Esophagus squamous epithelium (tissue), 5 donors: ENCODE data around the gene PRKCZ. TPM values are rescaled to one million over a fixed set of nuclear protein-coding genes. Genes with fewer than 3 reads are reported as not detected.

Experiments used
- DNase-seq: peaks from one replicate; lab custom pipeline; 2025; lab: John Stamatoyannopoulos, UW
- H3K27ac ChIP-seq, 4 donors: fragments of 200-600 bp; sonication (generic); one replicate each; pipeline ENCODE4 v1.5.1; 2016 to 2019; ENCODE audit warnings: mild to moderate bottlenecking in 1 of 4
- H3K27me3 ChIP-seq, 4 donors: fragments of 200-600 bp; sonication (generic); 1 replicate in 3 of 4; 2 replicates in 1 of 4; pipeline versions ENCODE4 v1.5.1 to v1.6.0; 2017 to 2021; ENCODE audit warnings: antibody characterized with exemption in 1 of 4
- H3K36me3 ChIP-seq, 3 donors: fragments of 200-600 bp; sonication (generic); one replicate each; pipeline ENCODE4 v1.5.1; 2016 to 2019
- H3K4me1 ChIP-seq, 3 donors: fragments of 200-600 bp; sonication (generic); one replicate each; pipeline ENCODE4 v1.5.1; 2017 to 2019
- H3K4me3 ChIP-seq, 4 donors: fragments of 200-600 bp; sonication (generic); 1 replicate in 3 of 4; 2 replicates in 1 of 4; pipeline ENCODE4 v1.5.1; 2016 to 2019; ENCODE audit warnings: mild to moderate bottlenecking in 2 of 4, moderate library complexity in 1 of 4
- H3K9me3 ChIP-seq, 3 donors: fragments of 200-600 bp; sonication (generic); one replicate each; pipeline ENCODE4 v1.5.1; 2016 to 2019
- POLR2A ChIP-seq, 4 donors: fragments of 450-650 bp; IDR thresholded peaks; one replicate each; pipeline ENCODE4 v1.6.1; 2017; ENCODE audit warnings: antibody characterized with exemption in 4 of 4, mild to moderate bottlenecking in 4 of 4, moderate library complexity in 3 of 4
- WGBS, 2 donors: methylation state at CpG; one replicate each; pipeline ENCODE4 v1.1.5; 2018; 5-methylcytosine and 5-hydroxymethylcytosine counted together
- intact Hi-C: fragments of 100-400 bp; cut with DNase I; formaldehyde crosslinking; loops from one replicate; pipeline ENCODE4 v1.15.0; 2022
- total RNA-seq, 4 donors: library from RNA; depleted of rRNA; stranded (reverse); fragments of >200 nt; gene quantifications; one replicate each; pipeline ENCODE4 v1.1.0, GENCODE V29; 2016
- TF ChIP-seq, protein P1 (sequence below), 6 experiments: fragments of 450-650 bp in 4 of 6; fragments of 200-600 bp in 2 of 6; sonication (generic) in 2 of 6; IDR thresholded peaks; one replicate each; pipeline ENCODE4 v1.5.1; 2016 to 2019; ENCODE audit warnings: antibody characterized with exemption in 6 of 6, mild to moderate bottlenecking in 4 of 6, moderate library complexity in 4 of 6
- donor health status: DM: yes; HTN: yes; CAD: no.

The PRKCZ gene
- total RNA-seq, 4 donors from 2014 or later = 14.5 to 23.8 (median 17.5) TPM

DNA sequence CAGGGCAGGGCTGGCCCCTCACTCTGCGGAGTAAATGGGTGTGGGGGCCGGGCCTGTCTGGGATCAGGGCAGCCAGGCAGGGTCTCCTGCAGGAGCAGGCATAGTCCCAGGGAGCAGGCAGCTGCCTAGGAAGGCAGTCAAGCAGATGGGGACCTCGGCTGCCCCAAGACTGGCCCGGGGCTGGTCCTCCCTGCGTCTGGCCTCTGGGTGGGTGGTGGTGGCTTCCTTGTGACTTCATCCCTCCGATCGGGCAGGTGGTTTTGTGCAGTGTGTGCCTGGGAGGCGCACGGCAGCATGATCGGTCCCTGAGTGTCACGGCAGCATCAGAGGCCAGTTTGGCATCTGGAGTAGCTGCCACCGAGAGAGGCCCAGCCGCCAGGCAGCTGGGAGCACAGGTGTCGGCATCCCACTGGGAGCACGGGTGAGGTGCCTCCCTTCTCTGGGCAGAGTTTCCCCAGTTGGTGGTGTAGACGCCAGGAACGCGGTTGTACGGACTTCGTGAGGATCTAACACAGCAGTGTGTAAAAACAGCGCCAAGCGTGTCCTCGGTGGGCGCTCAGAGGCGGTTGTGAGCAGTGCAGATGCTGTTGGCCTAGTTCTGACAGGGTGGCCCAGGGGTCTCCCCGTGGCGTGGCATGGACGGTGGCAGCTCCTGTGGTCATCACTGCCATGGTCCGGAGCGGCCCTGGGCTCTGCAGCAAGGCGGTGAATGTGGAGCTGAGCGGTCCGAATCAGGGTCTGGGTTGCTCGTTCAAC, 45.9 kb downstream of the PRKCZ start:
- Histone ChIP-seq H3K27me3 (no peaks in the 10 kb centered on the region), H3K4me1 (no peaks in the 10 kb centered on the region), H3K4me3 (no peak overlapping the region), H3K27ac (no peak overlapping the region), H3K9me3 (peaks cover 0 to 26% (median 12%) of the 10 kb centered on the region in 3 donors), H3K36me3 (peaks cover 0 to 36% (median 0%) of the 10 kb centered on the region in 3 donors)
- DNase-seq = no peak
- intact Hi-C loops = no loop called here
- TF ChIP-seq, protein P1, sequence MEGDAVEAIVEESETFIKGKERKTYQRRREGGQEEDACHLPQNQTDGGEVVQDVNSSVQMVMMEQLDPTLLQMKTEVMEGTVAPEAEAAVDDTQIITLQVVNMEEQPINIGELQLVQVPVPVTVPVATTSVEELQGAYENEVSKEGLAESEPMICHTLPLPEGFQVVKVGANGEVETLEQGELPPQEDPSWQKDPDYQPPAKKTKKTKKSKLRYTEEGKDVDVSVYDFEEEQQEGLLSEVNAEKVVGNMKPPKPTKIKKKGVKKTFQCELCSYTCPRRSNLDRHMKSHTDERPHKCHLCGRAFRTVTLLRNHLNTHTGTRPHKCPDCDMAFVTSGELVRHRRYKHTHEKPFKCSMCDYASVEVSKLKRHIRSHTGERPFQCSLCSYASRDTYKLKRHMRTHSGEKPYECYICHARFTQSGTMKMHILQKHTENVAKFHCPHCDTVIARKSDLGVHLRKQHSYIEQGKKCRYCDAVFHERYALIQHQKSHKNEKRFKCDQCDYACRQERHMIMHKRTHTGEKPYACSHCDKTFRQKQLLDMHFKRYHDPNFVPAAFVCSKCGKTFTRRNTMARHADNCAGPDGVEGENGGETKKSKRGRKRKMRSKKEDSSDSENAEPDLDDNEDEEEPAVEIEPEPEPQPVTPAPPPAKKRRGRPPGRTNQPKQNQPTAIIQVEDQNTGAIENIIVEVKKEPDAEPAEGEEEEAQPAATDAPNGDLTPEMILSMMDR (IDR thresholded peaks at IDR 0.05) = no peak
- no peak for TF ChIP-seq POLR2A (IDR thresholded peaks at IDR 0.05)
- WGBS, 2 donors = 95 to 100% methylated on average over 11 to 16 of the region's 34 CpGs

DNA sequence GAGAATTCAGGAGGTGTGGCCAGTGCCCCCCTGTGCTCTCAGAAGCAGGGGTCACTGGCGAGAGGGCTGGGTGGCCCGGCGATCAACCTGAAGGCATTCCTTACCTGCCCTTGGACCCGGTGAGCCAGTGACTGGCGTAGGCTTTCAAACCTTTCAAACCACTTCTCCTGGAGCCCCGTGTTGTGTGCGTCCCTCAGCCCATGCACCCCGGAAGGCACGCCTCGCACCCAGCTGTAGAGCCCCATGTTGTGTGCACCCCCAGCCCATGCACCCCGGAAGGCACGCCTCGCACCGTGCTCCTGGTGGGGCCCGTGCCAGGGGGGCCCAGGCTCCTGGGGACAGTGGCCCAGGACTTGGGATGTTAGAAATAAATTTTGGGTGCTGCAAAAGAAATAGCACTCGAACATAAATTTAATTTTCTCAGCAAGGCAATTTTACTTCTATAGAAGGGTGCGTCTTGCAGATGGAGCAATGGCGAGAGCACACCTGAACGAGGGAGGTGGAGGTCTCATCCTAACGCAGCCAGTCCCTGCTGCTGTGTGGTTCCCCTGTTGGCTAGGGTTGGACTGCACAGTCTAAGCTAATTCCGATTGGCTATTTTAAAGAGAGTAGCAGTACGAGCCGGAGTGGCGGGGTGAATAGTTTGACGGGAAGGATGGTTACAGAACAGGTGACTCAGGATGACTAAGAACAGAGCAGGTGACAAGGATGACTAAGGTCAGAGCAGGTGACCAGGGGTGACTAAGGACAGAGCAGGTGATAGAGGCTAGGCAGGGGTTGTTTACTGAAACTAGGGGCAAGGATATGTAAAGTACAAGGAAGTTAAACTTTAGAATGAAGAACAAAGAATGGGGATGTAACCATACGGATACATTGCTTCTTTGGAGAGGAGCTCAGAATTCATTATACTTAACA, 47.4 kb downstream of the PRKCZ start:
- TF ChIP-seq, protein P1 (IDR thresholded peaks at IDR 0.05) = no peak
- no peak for TF ChIP-seq POLR2A (IDR thresholded peaks at IDR 0.05)
- Histone ChIP-seq H3K4me3 (no peak overlapping the region), H3K9me3 (peaks cover 0 to 26% (median 12%) of the 10 kb centered on the region in 3 donors), H3K27me3 (no peaks in the 10 kb centered on the region), H3K4me1 (no peaks in the 10 kb centered on the region), H3K27ac (peak overlapping the region; percentile 30 to 67 (median 61)), H3K36me3 (peaks cover 0 to 36% (median 0%) of the 10 kb centered on the region in 3 donors)
- 85 to 91% methylated on average over 11 to 22 of the region's 26 CpGs for WGBS, 2 donors
- no peak for DNase-seq
- intact Hi-C loops = no loop called here

DNA sequence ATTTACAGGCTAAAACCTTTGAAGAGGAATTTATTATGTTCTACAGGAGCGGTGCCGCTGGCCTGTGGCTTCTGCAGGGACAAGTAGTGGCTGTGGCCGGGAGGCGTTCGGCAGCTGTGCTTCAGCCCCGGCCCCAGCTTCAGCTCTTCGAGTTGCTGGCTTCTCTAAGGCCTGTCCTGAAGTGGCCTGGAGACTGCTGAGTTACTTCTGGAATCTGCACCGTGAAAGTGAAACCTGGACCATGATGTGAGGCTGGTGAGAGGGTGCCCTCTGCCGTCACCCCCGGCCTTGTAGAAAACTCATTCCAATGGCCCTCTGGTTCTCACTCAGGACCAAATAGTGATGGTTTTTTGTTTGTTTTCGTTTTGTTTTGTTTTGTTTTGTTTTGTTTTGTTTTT, 48.1 kb downstream of the PRKCZ start:
- intact Hi-C loops = no loop called here
- no peaks in the 10 kb centered on the region for H3K27me3 ChIP-seq
- H3K27ac ChIP-seq = peak overlapping the region; percentile 30 to 67 (median 61)
- H3K9me3 ChIP-seq = peaks cover 0 to 26% (median 12%) of the 10 kb centered on the region in 3 donors
- WGBS, 2 donors = 91 to 94% methylated on average over 6 to 8 of the region's 11 CpGs
- peaks cover 0 to 41% (median 0%) of the 10 kb centered on the region in 3 donors for H3K36me3 ChIP-seq
- TF ChIP-seq, protein P1 (IDR thresholded peaks at IDR 0.05) = no peak
- TF ChIP-seq POLR2A (IDR thresholded peaks at IDR 0.05) = no peak
- DNase-seq = no peak
- H3K4me3 ChIP-seq = no peak overlapping the region
- H3K4me1 ChIP-seq = no peaks in the 10 kb centered on the region

DNA sequence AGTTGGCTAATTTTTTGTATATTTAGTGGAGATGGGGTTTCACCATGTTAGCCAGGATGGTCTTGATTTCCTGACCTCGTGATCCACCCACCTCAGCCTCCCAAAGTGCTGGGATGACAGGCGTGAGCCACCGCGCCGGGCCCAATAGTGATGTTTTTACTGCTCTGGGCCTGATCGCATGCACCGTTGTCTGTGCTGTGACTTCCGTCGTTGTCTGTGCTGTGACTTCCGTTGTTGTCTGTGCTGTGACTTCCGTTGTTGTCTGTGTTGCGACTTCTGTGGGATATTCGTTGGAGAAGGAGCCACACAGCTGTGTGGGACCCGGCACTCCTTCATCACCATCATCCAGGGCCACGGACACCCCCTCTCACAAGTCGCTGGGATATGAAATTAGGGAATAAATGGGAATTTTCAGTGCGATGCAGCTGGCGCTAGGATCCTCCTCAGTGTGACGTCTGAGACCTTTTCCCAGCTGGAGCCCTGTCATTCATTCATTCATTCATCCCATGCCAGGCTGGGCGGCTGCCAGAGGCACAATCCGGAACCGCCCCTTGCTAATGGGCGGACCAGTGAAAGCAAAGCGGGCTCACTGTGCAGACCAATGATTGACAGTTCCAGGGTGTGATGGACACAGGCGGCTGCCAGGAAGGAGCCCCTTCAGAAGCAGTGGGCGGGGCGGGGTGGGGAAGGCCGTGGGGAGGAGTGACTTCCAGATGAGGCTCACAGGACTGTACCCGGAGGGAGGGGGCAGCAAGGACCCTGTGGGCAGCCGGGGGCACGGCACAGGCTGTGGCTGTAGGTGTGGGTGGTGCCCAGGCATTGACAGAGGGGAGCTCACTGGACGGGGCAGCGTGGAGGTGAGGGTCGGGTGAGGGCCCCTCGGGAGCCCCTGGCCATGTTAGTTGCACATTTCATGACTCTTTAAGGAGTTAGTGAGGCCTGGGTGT, 48.9 kb downstream of the PRKCZ start:
- 83 to 88% methylated on average over 23 to 26 of the region's 35 CpGs for WGBS, 2 donors
- H3K27ac ChIP-seq = peak overlapping the region in 2 of 4 donors; percentile 63 to 67

More for the DNA sequence above, 48.9 kb downstream of the PRKCZ start:
- no peak overlapping the region for H3K4me3 ChIP-seq
- H3K27me3 ChIP-seq = no peaks in the 10 kb centered on the region
- H3K9me3 ChIP-seq = peaks cover 0 to 26% (median 12%) of the 10 kb centered on the region in 3 donors
- peaks cover 0 to 3% (median 0%) of the 10 kb centered on the region in 3 donors for H3K4me1 ChIP-seq
- intact Hi-C loops = no loop called here
- TF ChIP-seq, protein P1 (IDR thresholded peaks at IDR 0.05) = no peak
- no peak for TF ChIP-seq POLR2A (IDR thresholded peaks at IDR 0.05)
- peaks cover 0 to 42% (median 0%) of the 10 kb centered on the region in 3 donors for H3K36me3 ChIP-seq
- no peak for DNase-seq
